Psoas muscle (tissue), 8 donors: ENCODE results near the gene PTPRM. TPM values are rescaled to one million over a fixed set of nuclear protein-coding genes. Genes with fewer than 3 reads are reported as not detected.

Source experiments
- ATAC-seq, 4 donors: fragments of 200-7000 bp; cut with Tn5 transposase; one replicate each; pipeline ENCODE4 v1.9.1; 2020; ENCODE audit warnings: moderate library complexity in 3 of 4, mild to moderate bottlenecking in 2 of 4
- DNase-seq, 2 donors: peaks; one replicate each; pipeline ENCODE4 v3.0.0-alpha.2; 2020
- H3K27ac ChIP-seq: fragments of 200-600 bp; one replicate; pipeline ENCODE4 v1.8.0; 2022
- H3K27me3 ChIP-seq, 3 donors: fragments of 200-600 bp in 1 of 3; one replicate each; pipeline versions ENCODE4 v1.6.1 to v1.8.0; 2013 to 2022; ENCODE audit warnings: low read length in 2 of 3, mild to moderate bottlenecking in 2 of 3, moderate library complexity in 1 of 3; ENCODE audit not compliant: insufficient read depth in 3 of 3
- H3K36me3 ChIP-seq, 2 donors: fragments of 200-600 bp in 1 of 2; one replicate each; pipeline versions ENCODE4 v1.6.1 to v1.8.0; 2013 to 2022; ENCODE audit warnings: low read depth in 1 of 2, mild to moderate bottlenecking in 1 of 2, moderate library complexity in 1 of 2; ENCODE audit not compliant: insufficient read depth in 1 of 2
- H3K4me1 ChIP-seq: fragments of 200-600 bp; one replicate; pipeline ENCODE4 v1.8.0; 2022
- H3K4me3 ChIP-seq: fragments of 200-600 bp; one replicate; pipeline ENCODE4 v1.8.0; 2022; ENCODE audit warnings: mild to moderate bottlenecking
- H3K9me3 ChIP-seq: fragments of 200-600 bp; one replicate; pipeline ENCODE4 v1.8.0; 2022
- WGBS, 3 donors: extraction: QIAGEN DNeasy Blood & Tissue Kit; methylation state at CpG; one replicate each; pipeline versions ENCODE4 v1.1.6 to v1.1.7; 2013; 5-methylcytosine and 5-hydroxymethylcytosine counted together
- intact Hi-C, 2 donors: fragments of 100-400 bp; cut with DNase I; formaldehyde crosslinking; loops; one replicate each; pipeline versions ENCODE4 v1.11.0 to v1.14.2; 2022
- polyA plus RNA-seq, 3 donors: library from polyadenylated mRNA; stranded (reverse); fragments of 200-250 nt; gene quantifications; one replicate each; pipeline ENCODE4 v1.2.3, GENCODE V29; 2013
- total RNA-seq, 4 donors: library from RNA; stranded (reverse); fragmentation: NEBNext Ultra II Directional in 2 of 4; extraction: Animal tissue kit (Norgen Biotek cat#: 25700) in 2 of 4; gene quantifications; one replicate each; pipeline versions ENCODE4 v1.2.1 to v1.2.4, GENCODE V29; 2021 to 2023
- TF ChIP-seq, protein P1 (sequence below): fragments of 200-600 bp; IDR thresholded peaks from one replicate; pipeline ENCODE4 v1.8.0; 2022; ENCODE audit warnings: antibody characterized with exemption
- donor health status: healthy with polysubstance abuse.
- donor health status: DM: no; HTN: no; CAD: no; lungs with moderate emphysema.
- donor health status: Bipolar disorder and iron deficiency.
- donor health status: healthy.
- donor health status: DM: yes; HTN: yes; CAD: no.
- donor health status: DM: no; HTN: no; CAD: no.
- donor health status: DM: no; HTN: no; CAD: no.
- donor health status: DM: yes; HTN: yes; CAD: no.

The PTPRM gene
- total and polyA plus RNA-seq, 7 donors = 27.4 to 78.9 (median 39.0) TPM

- Histone ChIP-seq H3K9me3 (no peaks in the 10 kb centered on the region), H3K4me1 (no peaks in the 10 kb centered on the region), H3K36me3 (no peaks in the 10 kb centered on the region), H3K4me3 (no peak overlapping the region), H3K27me3 (no peaks in the 10 kb centered on the region), H3K27ac (no peak overlapping the region)
- TF ChIP-seq, protein P1, sequence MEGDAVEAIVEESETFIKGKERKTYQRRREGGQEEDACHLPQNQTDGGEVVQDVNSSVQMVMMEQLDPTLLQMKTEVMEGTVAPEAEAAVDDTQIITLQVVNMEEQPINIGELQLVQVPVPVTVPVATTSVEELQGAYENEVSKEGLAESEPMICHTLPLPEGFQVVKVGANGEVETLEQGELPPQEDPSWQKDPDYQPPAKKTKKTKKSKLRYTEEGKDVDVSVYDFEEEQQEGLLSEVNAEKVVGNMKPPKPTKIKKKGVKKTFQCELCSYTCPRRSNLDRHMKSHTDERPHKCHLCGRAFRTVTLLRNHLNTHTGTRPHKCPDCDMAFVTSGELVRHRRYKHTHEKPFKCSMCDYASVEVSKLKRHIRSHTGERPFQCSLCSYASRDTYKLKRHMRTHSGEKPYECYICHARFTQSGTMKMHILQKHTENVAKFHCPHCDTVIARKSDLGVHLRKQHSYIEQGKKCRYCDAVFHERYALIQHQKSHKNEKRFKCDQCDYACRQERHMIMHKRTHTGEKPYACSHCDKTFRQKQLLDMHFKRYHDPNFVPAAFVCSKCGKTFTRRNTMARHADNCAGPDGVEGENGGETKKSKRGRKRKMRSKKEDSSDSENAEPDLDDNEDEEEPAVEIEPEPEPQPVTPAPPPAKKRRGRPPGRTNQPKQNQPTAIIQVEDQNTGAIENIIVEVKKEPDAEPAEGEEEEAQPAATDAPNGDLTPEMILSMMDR = no peak
- 70 to 75% (median 70%) methylated on average over 7 of the region's 7 CpGs for WGBS, 3 donors
- intact Hi-C loops = no loop called here
- DNase-seq (no peak), ATAC-seq (no peak)
Measured at GRCh38 chr18:8448130-8448529, 881.0 kb downstream of the PTPRM start.

- 48 to 63% (median 52%) methylated on average over 5 of the region's 5 CpGs for WGBS, 3 donors
- Histone ChIP-seq H3K36me3 (no peaks in the 10 kb centered on the region), H3K4me1 (no peaks in the 10 kb centered on the region), H3K27ac (no peak overlapping the region), H3K4me3 (no peak overlapping the region), H3K27me3 (no peaks in the 10 kb centered on the region), H3K9me3 (no peaks in the 10 kb centered on the region)
- TF ChIP-seq, protein P1 = peak; percentile 28
- DNase-seq (no peak), ATAC-seq (peak in 1 of 4 donors; percentile 37)
- intact Hi-C loops = loop anchor here in 1 of 2 donors (10.0 kb wide), 1 partner anchor 1795 kb away; no protein-coding TSS in a partner anchor
Measured at GRCh38 chr18:8450013-8450412, 882.9 kb downstream of the PTPRM start.

DNA sequence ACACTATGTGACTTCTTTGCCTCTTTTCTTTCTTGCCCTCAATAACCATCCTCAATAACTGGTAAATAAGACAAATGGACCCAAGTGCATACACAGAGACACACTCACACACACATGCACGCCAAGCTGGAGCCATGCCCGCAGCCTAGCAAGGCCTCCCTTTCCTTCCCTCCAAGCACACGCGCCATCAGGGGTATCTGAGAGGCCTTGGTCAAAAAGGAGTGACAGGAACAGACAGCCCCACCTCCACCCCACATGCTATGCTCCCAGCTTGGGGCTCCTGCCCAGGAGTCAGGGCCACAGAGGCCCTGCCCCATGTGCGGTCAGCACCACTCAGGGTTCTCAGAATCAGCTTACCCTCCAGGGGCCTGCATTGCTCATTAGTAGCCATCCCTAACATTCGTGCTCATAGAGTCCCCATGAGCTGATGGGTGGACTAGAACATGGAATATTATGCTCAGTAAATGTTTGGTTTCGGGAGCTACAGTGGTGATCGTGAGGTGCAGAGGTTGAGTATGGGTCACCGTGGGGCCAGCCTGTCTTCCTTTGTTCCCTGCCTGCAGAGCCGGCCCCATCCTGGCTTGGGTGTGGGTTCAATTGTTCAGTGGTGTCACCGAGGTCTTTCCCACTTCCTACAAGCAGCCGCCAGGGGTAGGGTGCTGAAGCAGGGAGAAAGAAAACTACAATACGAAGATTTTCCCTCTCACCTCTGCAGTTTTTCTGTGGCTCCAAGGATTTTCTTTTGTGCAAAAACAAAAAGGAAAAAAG lies 884.0 kb downstream of the PTPRM start:
- Histone ChIP-seq H3K4me1 (no peaks in the 10 kb centered on the region), H3K36me3 (no peaks in the 10 kb centered on the region), H3K4me3 (no peak overlapping the region), H3K27ac (peak overlapping the region; percentile 16), H3K9me3 (no peaks in the 10 kb centered on the region), H3K27me3 (no peaks in the 10 kb centered on the region)
- ATAC-seq = no peak
- TF ChIP-seq, protein P1 = peak; percentile 4
- WGBS, 3 donors = 70 to 76% (median 76%) methylated on average over 13 of the region's 13 CpGs
- DNase-seq = no peak
- intact Hi-C loops = loop anchor here in 1 of 2 donors (10.0 kb wide), 1 partner anchor 1796 kb away; no protein-coding TSS in a partner anchor

DNA sequence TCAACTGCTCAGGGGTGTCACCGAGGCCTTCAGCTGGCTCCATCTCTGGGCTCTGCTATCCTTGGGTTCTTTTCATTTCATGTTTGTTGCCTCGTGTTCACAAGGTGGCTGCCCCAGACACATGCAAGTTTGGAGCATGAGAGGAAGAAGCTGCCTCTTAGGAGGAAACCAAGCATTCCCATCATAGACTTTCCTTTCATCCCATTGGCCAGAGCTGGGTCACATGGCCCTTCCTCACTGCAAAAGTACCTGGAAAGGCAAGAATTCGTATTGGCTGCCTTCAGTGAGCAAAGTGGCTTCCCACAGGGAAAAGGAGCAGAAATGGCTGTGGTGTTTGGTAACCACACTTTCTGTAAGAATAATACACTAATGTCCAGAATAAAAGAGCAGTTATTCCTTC lies 886.4 kb downstream of the PTPRM start:
- no peak for ATAC-seq
- no peak for DNase-seq

More for the DNA sequence above, 886.4 kb downstream of the PTPRM start:
- Histone ChIP-seq H3K4me1 (no peaks in the 10 kb centered on the region), H3K27ac (no peak overlapping the region), H3K36me3 (no peaks in the 10 kb centered on the region), H3K27me3 (no peaks in the 10 kb centered on the region), H3K9me3 (no peaks in the 10 kb centered on the region), H3K4me3 (no peak overlapping the region)
- TF ChIP-seq, protein P1 = no peak
- intact Hi-C loops = loop anchor here in 1 of 2 donors (10.0 kb wide), 1 partner anchor 1799 kb away; no protein-coding TSS in a partner anchor
- 58 to 71% (median 68%) methylated on average over 3 of the region's 3 CpGs for WGBS, 3 donors
